ENCODE measurements around the gene RXRA. TPM values are rescaled to one million over a fixed set of nuclear protein-coding genes. Genes with fewer than 3 reads are reported as not detected.

Gene RXRA
- total RNA-seq, 4 donors from 2014 or later = 39.4 to 81.3 (median 67.4) TPM

GRCh38 chr9:134422301-134423090 is 96.2 kb downstream of the RXRA start:
- TF ChIP-seq CTCF (IDR thresholded peaks at IDR 0.05) = no peak
- TF ChIP-seq POLR2A (IDR thresholded peaks at IDR 0.05) = no peak
- peaks cover 13 to 27% of the 10 kb centered on the region in 2 donors for H3K36me3 ChIP-seq
- H3K27ac ChIP-seq = no peak overlapping the region
- WGBS, 2 donors = 61 to 69% methylated on average over 30 to 32 of the region's 32 CpGs
- no peaks in the 10 kb centered on the region for H3K9me3 ChIP-seq
- no peak for DNase-seq
- H3K4me1 ChIP-seq = peaks cover 14 to 32% of the 10 kb centered on the region in 2 donors
- intact Hi-C loops (cut with DNase I) = no loop called here
- H3K27me3 ChIP-seq = no peaks in the 10 kb centered on the region
- no peak overlapping the region for H3K4me3 ChIP-seq (replicated peaks in 1 of 3)

DNA sequence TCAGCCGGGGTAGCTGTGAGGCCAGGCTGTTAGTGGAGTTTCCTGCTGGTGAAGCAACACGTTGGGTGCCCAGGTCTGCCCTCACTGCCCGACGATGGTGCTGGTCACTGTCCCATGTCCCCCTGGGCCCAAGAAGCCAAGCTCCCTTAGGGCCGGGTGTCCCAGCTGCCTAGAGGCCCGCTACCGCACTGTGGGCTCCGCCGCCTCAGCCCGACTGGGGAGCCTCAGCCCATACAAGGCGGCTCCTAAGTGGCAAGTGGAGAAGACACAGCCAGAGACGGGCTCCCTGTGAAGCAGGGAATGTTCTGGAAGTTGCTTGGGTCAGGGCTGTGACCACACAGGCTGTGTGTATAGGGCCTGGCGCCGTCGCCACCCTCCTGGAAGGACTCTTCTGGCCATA is 96.9 kb downstream of the RXRA start:
- H3K27me3 ChIP-seq = no peaks in the 10 kb centered on the region
- WGBS, 2 donors = 97 to 100% methylated on average over 5 to 15 of the region's 15 CpGs
- no peak overlapping the region for H3K4me3 ChIP-seq (replicated peaks in 1 of 3)
- H3K9me3 ChIP-seq = no peaks in the 10 kb centered on the region
- H3K27ac ChIP-seq = no peak overlapping the region
- no peak for DNase-seq
- TF ChIP-seq CTCF (IDR thresholded peaks at IDR 0.05) (no peak), POLR2A (IDR thresholded peaks at IDR 0.05) (no peak)
- intact Hi-C loops (cut with DNase I) = no loop called here
- H3K36me3 ChIP-seq = peaks cover 9 to 24% of the 10 kb centered on the region in 2 donors
- peaks cover 12 to 26% of the 10 kb centered on the region in 2 donors for H3K4me1 ChIP-seq

DNA sequence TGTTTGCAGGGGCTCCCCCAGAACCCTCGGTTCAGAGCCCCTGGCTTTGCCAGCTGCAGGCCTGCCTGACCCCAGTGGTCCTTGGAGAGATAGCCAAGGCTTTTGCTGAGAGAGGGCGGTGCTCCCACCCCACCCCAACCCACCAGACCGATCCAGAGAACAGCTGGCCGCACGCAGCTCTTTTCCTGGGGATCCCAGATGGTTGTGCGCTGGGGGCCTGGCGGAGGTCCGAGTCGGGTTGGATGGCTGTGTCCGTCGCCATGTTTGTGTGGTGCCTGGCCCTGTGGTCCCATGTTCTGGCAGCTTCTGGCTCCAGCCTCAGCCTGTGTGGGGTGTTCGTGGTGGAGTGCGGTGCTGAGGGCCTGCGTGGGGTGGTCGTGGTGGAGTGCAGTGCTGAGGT is 97.5 kb downstream of the RXRA start:
- WGBS, 2 donors = 97 to 98% methylated on average over 9 to 14 of the region's 15 CpGs
- Histone ChIP-seq H3K36me3 (peaks cover 9 to 24% of the 10 kb centered on the region in 2 donors), H3K4me3 (replicated peaks in 1 of 3) (no peak overlapping the region), H3K27ac (no peak overlapping the region), H3K4me1 (peaks cover 6 to 20% of the 10 kb centered on the region in 2 donors), H3K27me3 (no peaks in the 10 kb centered on the region), H3K9me3 (no peaks in the 10 kb centered on the region)
- no peak for DNase-seq
- intact Hi-C loops (cut with DNase I) = no loop called here
- TF ChIP-seq POLR2A (IDR thresholded peaks at IDR 0.05) (no peak), CTCF (IDR thresholded peaks at IDR 0.05) (no peak)

DNA sequence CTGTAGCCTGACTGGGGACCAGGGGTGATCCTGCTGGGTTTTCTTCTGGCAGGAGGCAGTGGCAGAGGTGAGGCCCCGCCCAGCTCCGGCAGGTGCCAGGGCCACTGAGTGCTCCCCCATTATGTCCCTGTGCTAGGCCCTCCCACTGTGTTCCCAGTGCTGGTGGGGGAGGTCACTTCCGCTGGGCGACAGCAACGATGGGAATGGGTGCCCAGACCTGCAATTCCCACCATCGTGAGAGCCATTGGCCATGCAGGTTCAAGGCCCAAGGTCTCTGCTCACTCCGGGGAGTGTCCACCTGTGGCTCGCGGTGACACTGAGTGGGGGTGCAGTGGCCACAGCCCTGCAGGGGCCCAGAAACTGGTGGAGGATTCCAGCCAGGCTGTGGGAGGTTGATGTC is 98.6 kb downstream of the RXRA start:
- no peak for TF ChIP-seq CTCF (IDR thresholded peaks at IDR 0.05)
- no peak for TF ChIP-seq POLR2A (IDR thresholded peaks at IDR 0.05)
- Histone ChIP-seq H3K27me3 (no peaks in the 10 kb centered on the region), H3K36me3 (peaks cover 9 to 32% of the 10 kb centered on the region in 2 donors), H3K4me3 (replicated peaks in 1 of 3) (no peak overlapping the region), H3K9me3 (no peaks in the 10 kb centered on the region), H3K4me1 (peaks cover 0 to 10% of the 10 kb centered on the region in 2 donors), H3K27ac (no peak overlapping the region)
- no peak for DNase-seq
- WGBS, 2 donors = 81% methylated on average over 7 of the region's 9 CpGs; no CpG with 5 or more reads in 1 of the 2 donors
- intact Hi-C loops (cut with DNase I) = no loop called here

DNA sequence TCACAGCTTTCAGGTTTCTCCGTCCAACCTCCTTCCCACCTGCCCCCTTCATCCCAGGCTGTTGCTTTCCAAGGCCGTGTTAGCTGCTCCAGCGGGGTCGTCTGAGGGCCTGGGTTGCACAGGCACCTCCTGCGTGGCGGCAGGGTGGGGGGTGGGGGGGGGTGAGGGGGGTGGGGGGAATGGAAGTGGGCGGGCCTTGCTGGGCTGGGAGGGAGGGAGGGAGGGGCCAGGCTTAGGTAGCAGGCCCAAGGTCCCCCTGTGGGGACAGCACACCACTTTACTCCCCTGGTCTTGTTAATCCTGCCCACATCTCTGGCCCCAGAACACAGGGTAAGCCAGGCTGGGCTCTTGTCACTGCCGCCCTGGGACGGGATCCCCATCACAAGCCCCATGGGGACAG is 99.1 kb downstream of the RXRA start:
- H3K27ac ChIP-seq = no peak overlapping the region
- WGBS, 2 donors = 67% methylated on average over 4 of the region's 9 CpGs; no CpG with 5 or more reads in 1 of the 2 donors
- H3K36me3 ChIP-seq = peaks cover 5 to 35% of the 10 kb centered on the region in 2 donors
- H3K9me3 ChIP-seq = no peaks in the 10 kb centered on the region
- no peak overlapping the region for H3K4me3 ChIP-seq (replicated peaks in 1 of 3)
- no peak for TF ChIP-seq CTCF (IDR thresholded peaks at IDR 0.05)
- intact Hi-C loops (cut with DNase I) = no loop called here
- no peaks in the 10 kb centered on the region for H3K27me3 ChIP-seq
- no peak for DNase-seq
- H3K4me1 ChIP-seq = peaks cover 0 to 10% of the 10 kb centered on the region in 2 donors

All from thyroid gland (tissue), 4 donors.